Astrocyte of the cerebellum (primary cell): ENCODE measurements around the gene AQP12A.

ENCODE experiments used
- DNase-seq: peaks from one replicate; pipeline ENCODE4 v3.0.0-alpha.2; 2011; ENCODE audit warnings: low read depth
- H3K4me3 ChIP-seq: 2 replicates; pipeline ENCODE4 v1.5.1; 2011; ENCODE audit warnings: mild to moderate bottlenecking, low read depth, low read length, moderate library complexity
- CTCF ChIP-seq: IDR thresholded peaks from 2 replicates; pipeline ENCODE4 v1.5.1; 2012; ENCODE audit warnings: low read length, low read depth, moderate library complexity, mild to moderate bottlenecking; ENCODE audit errors: missing control alignments
- in situ Hi-C: cut with HindIII; loops from 2 replicates; pipeline ENCODE4 v1.10.0; 2017; ENCODE audit warnings: low sequenced_read_pairs

AQP12A gene

GRCh38 chr2:240716130-240716798 is 24.6 kb downstream of the AQP12A start:
- DNase-seq: no peak
- in situ Hi-C loops: no loop called here
- TF ChIP-seq CTCF: no peak
- no peak overlapping the region for H3K4me3 ChIP-seq

- no peak overlapping the region for H3K4me3 ChIP-seq
- in situ Hi-C loops: no loop called here
- no peak for TF ChIP-seq CTCF
- DNase-seq: no peak
Observed at GRCh38 chr2:240717181-240717641, 25.5 kb downstream of the AQP12A start.

- H3K4me3 ChIP-seq: no peak overlapping the region
- DNase-seq: no peak
- in situ Hi-C loops: no loop called here
- TF ChIP-seq CTCF: no peak
Observed at GRCh38 chr2:240717681-240718581, 26.3 kb downstream of the AQP12A start.

- no peak for DNase-seq
- H3K4me3 ChIP-seq: no peak overlapping the region
- in situ Hi-C loops: no loop called here
- no peak for TF ChIP-seq CTCF
Observed at GRCh38 chr2:240718896-240719490, 27.3 kb downstream of the AQP12A start.

- DNase-seq: no peak
- no peak overlapping the region for H3K4me3 ChIP-seq
- no peak for TF ChIP-seq CTCF
- in situ Hi-C loops: no loop called here
Observed at GRCh38 chr2:240719676-240720545, 28.2 kb downstream of the AQP12A start.
